ENCODE measurements around the gene TBCK.

The TBCK gene

DNA sequence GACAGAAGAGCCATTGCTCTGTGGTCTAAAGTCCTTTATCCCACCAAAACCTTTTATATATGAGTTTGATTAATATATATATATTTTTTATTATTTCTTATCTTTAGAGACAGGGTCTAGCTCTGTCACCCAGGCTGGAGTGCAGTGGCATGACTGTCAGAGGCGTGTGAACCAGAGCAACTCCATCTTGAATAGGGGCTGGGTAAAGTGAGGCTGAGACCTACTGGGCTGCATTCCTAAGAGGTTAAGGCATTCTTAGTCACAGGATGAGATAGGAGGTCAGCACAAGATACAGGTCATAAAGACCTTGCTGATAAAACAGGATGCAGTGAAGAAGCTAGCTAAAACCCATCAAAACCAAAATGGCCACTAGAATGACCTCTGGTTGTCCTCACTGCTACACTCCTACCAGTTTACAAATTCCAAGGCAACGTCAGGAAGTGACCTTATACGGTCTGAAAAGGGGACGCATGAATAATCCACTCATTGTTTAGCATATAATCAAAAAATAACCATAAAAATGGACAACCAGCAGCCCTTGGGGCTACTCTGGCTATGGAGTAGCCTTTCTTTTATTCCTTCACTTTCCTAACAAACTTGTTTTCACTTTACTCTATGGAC is 10.5 kb downstream of the TBCK start:
- Histone ChIP-seq H3K9me3 (ENCODE audit: insufficient read depth, low read depth, low read length) (no peaks in the 10 kb centered on the region), H3K27ac (ENCODE audit: low read depth, low read length) (no peak overlapping the region), H3K36me3 (ENCODE audit: insufficient read depth, low read length) (peaks cover 31% of the 10 kb centered on the region), H3K4me1 (ENCODE audit: insufficient read depth, low read length) (peaks cover 37% of the 10 kb centered on the region), H3K9ac (ENCODE audit: low read depth, low read length) (no peak overlapping the region), H3K4me3 (ENCODE audit: low read length) (no peak overlapping the region), H3K27me3 (ENCODE audit: insufficient read depth, low read length) (no peaks in the 10 kb centered on the region)
- WGBS: 94% methylated on average over 4 of the region's 4 CpGs

DNA sequence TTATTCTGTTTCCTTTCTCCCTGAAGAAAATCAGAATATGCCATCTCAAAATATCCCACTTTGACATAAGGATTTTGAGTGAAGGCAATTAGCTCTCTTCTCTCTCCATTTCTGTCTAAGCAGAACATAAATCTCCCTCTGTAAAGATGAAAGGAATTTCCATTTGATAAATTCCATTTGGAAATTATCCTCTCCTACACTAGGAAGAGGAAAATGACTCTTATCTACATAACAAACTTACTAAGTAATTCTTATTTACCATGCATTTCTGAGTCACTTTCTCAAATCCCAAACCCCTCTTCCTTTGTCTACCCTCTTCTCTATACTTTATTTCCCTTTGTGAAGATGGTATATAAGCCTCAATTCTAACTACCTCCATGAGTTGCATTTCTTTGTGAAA is 11.4 kb downstream of the TBCK start:
- Histone ChIP-seq H3K4me1 (ENCODE audit: insufficient read depth, low read length) (peaks cover 37% of the 10 kb centered on the region), H3K27me3 (ENCODE audit: insufficient read depth, low read length) (no peaks in the 10 kb centered on the region), H3K27ac (ENCODE audit: low read depth, low read length) (no peak overlapping the region), H3K4me3 (ENCODE audit: low read length) (no peak overlapping the region), H3K9me3 (ENCODE audit: insufficient read depth, low read depth, low read length) (no peaks in the 10 kb centered on the region), H3K36me3 (ENCODE audit: insufficient read depth, low read length) (peaks cover 40% of the 10 kb centered on the region), H3K9ac (ENCODE audit: low read depth, low read length) (no peak overlapping the region)

- WGBS: 79% methylated on average over 3 of the region's 3 CpGs
- Histone ChIP-seq H3K4me3 (ENCODE audit: low read length) (no peak overlapping the region), H3K4me1 (ENCODE audit: insufficient read depth, low read length) (peaks cover 37% of the 10 kb centered on the region), H3K27ac (ENCODE audit: low read depth, low read length) (no peak overlapping the region), H3K9ac (ENCODE audit: low read depth, low read length) (no peak overlapping the region), H3K36me3 (ENCODE audit: insufficient read depth, low read length) (peaks cover 40% of the 10 kb centered on the region), H3K9me3 (ENCODE audit: insufficient read depth, low read depth, low read length) (no peaks in the 10 kb centered on the region), H3K27me3 (ENCODE audit: insufficient read depth, low read length) (no peaks in the 10 kb centered on the region)
Measured at GRCh38 chr4:106303548-106304281, 12.3 kb downstream of the TBCK start.

DNA sequence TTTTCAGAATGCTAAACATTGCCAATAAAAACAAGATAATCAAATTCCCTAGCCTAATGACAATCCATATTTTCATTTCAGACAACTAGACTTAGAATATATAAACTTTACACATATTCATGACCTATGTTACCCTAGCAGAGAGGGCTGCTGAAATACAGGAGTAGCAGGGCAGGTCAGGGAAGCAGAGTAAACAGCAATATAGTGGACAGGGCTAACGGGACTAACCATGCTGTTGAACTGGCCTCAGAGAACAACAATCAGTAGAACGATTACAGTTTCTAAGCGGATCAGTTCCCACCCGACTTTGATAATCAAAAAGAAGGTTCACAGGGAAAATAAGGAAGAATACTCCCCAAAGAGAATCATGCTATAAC is 14.0 kb downstream of the TBCK start:
- Histone ChIP-seq H3K4me1 (ENCODE audit: insufficient read depth, low read length) (peaks cover 42% of the 10 kb centered on the region), H3K4me3 (ENCODE audit: low read length) (no peak overlapping the region), H3K27me3 (ENCODE audit: insufficient read depth, low read length) (no peaks in the 10 kb centered on the region), H3K36me3 (ENCODE audit: insufficient read depth, low read length) (peaks cover 26% of the 10 kb centered on the region), H3K27ac (ENCODE audit: low read depth, low read length) (peak overlapping the region; percentile 66), H3K9ac (ENCODE audit: low read depth, low read length) (peak overlapping the region; percentile 23; the same call in 1 of the 2 replicates), H3K9me3 (ENCODE audit: insufficient read depth, low read depth, low read length) (no peaks in the 10 kb centered on the region)
- WGBS: 96% methylated on average over 4 of the region's 4 CpGs

DNA sequence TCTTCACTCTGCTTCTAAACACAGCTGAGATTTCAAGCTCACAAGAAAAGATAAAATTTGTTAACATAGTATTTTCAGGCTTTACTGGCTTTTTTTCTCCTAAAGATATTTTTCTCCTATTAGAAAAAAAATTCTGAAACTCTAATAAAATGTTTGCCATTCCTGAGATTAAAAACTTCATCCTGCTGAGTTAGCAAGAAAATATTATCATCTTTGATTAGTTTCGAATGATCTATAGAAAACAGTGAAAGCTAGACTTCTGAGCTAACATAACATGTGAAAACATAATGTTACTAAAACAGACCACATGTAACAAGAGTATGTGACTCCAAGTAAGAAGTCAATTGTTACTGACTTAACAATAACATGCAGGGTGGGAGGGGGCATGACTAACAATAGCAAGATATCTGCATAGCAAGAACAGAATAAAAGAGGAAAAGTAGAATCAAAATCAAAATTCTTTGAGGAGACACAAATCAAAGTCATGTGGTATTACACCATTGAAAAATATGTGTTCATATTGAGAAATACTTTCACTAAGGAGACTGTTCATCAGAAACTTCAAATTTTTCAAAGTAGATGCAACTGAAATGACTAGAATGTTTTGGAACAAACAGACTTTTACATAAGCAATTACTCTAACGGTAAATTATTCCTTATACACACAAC is 14.5 kb downstream of the TBCK start:
- Histone ChIP-seq H3K9ac (ENCODE audit: low read depth, low read length) (no peak overlapping the region), H3K36me3 (ENCODE audit: insufficient read depth, low read length) (peaks cover 20% of the 10 kb centered on the region), H3K27me3 (ENCODE audit: insufficient read depth, low read length) (no peaks in the 10 kb centered on the region), H3K9me3 (ENCODE audit: insufficient read depth, low read depth, low read length) (no peaks in the 10 kb centered on the region), H3K4me1 (ENCODE audit: insufficient read depth, low read length) (peaks cover 48% of the 10 kb centered on the region), H3K27ac (ENCODE audit: low read depth, low read length) (peak overlapping the region; percentile 66), H3K4me3 (ENCODE audit: low read length) (no peak overlapping the region)
- 82% methylated on average over 2 of the region's 2 CpGs for WGBS

DNA sequence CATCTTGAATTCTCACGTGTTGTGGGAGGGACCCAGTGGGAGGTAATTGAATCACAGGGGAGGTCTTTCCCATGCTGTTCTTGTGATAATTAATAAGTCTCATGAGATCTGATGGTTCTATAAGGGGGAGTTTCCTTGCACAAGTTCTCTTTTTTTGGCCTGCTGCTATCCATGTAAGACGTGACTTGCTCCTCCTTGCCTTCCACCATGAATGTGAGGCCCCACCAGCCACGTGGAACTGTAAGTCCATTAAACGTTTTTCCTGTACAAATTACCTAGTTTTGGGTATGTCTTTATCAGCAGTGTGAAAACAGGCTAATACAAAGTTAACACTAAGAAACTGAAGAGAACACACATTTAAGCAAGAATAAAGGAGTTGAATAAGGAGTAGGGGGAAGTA is 16.0 kb downstream of the TBCK start:
- Histone ChIP-seq H3K9me3 (ENCODE audit: insufficient read depth, low read depth, low read length) (no peaks in the 10 kb centered on the region), H3K36me3 (ENCODE audit: insufficient read depth, low read length) (peaks cover 22% of the 10 kb centered on the region), H3K27ac (ENCODE audit: low read depth, low read length) (no peak overlapping the region), H3K4me3 (ENCODE audit: low read length) (no peak overlapping the region), H3K27me3 (ENCODE audit: insufficient read depth, low read length) (no peaks in the 10 kb centered on the region), H3K4me1 (ENCODE audit: insufficient read depth, low read length) (peaks cover 50% of the 10 kb centered on the region), H3K9ac (ENCODE audit: low read depth, low read length) (no peak overlapping the region)
- 94% methylated on average over 4 of the region's 4 CpGs for WGBS

- peak overlapping the region; percentile 32 for H3K27ac ChIP-seq (ENCODE audit: low read depth, low read length)
- H3K9ac ChIP-seq (ENCODE audit: low read depth, low read length): no peak overlapping the region
- peaks cover 28% of the 10 kb centered on the region for H3K4me1 ChIP-seq (ENCODE audit: insufficient read depth, low read length)
- H3K27me3 ChIP-seq (ENCODE audit: insufficient read depth, low read length): no peaks in the 10 kb centered on the region
- no peak overlapping the region for H3K4me3 ChIP-seq (ENCODE audit: low read length)
- no peaks in the 10 kb centered on the region for H3K9me3 ChIP-seq (ENCODE audit: insufficient read depth, low read depth, low read length)
- peaks cover 35% of the 10 kb centered on the region for H3K36me3 ChIP-seq (ENCODE audit: insufficient read depth, low read length)
Measured at GRCh38 chr4:106297245-106298035, 18.6 kb downstream of the TBCK start.

DNA sequence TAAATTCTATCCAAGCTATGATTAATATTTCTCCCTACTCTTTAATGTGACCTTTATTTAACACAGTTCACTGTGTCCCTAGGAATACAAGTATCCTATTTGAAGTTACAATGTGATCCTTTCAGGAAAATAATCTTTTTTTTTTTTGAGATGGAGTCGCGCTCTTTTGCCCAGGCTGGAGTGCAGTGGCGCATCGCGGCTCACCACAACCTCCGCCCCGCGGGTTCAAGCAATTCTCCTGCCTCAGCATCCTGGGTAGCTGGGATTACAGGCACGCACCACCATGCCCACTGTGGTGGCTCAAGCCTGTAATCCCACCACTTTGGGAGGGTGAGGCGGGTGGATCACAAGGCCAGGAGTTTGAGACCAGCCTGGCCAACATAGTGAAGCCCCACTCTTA is 21.9 kb downstream of the TBCK start:
- Histone ChIP-seq H3K4me1 (ENCODE audit: insufficient read depth, low read length) (peaks cover 15% of the 10 kb centered on the region), H3K27me3 (ENCODE audit: insufficient read depth, low read length) (no peaks in the 10 kb centered on the region), H3K27ac (ENCODE audit: low read depth, low read length) (no peak overlapping the region), H3K9ac (ENCODE audit: low read depth, low read length) (no peak overlapping the region), H3K4me3 (ENCODE audit: low read length) (no peak overlapping the region), H3K36me3 (ENCODE audit: insufficient read depth, low read length) (peaks cover 24% of the 10 kb centered on the region), H3K9me3 (ENCODE audit: insufficient read depth, low read depth, low read length) (no peaks in the 10 kb centered on the region)
- WGBS: 97% methylated on average over 10 of the region's 10 CpGs

GRCh38 chr4:106291678-106292077 is 24.3 kb downstream of the TBCK start:
- Histone ChIP-seq H3K36me3 (ENCODE audit: insufficient read depth, low read length) (peaks cover 24% of the 10 kb centered on the region), H3K9ac (ENCODE audit: low read depth, low read length) (no peak overlapping the region), H3K4me3 (ENCODE audit: low read length) (no peak overlapping the region), H3K4me1 (ENCODE audit: insufficient read depth, low read length) (peaks cover 6% of the 10 kb centered on the region), H3K27me3 (ENCODE audit: insufficient read depth, low read length) (no peaks in the 10 kb centered on the region), H3K27ac (ENCODE audit: low read depth, low read length) (no peak overlapping the region), H3K9me3 (ENCODE audit: insufficient read depth, low read depth, low read length) (no peaks in the 10 kb centered on the region)
- WGBS: 99% methylated on average over 5 of the region's 5 CpGs

GRCh38 chr4:106289737-106290136 is 26.3 kb downstream of the TBCK start:
- H3K36me3 ChIP-seq (ENCODE audit: insufficient read depth, low read length): peaks cover 17% of the 10 kb centered on the region
- no peaks in the 10 kb centered on the region; the same call in 1 of the 2 replicates for H3K4me1 ChIP-seq (ENCODE audit: insufficient read depth, low read length)
- no peaks in the 10 kb centered on the region for H3K27me3 ChIP-seq (ENCODE audit: insufficient read depth, low read length)
- no peak overlapping the region for H3K4me3 ChIP-seq (ENCODE audit: low read length)
- no peak overlapping the region for H3K27ac ChIP-seq (ENCODE audit: low read depth, low read length)
- WGBS: no CpG with 5 or more reads among the region's 2 CpGs
- no peak overlapping the region for H3K9ac ChIP-seq (ENCODE audit: low read depth, low read length)
- H3K9me3 ChIP-seq (ENCODE audit: insufficient read depth, low read depth, low read length): no peaks in the 10 kb centered on the region
